Esophagus squamous epithelium (tissue), 5 donors: ENCODE results near the gene CD58. TPM values are rescaled to one million over a fixed set of nuclear protein-coding genes. Genes with fewer than 3 reads are reported as not detected.

Experiments
- DNase-seq: peaks from one replicate; lab custom pipeline; 2025; lab: John Stamatoyannopoulos, UW
- H3K27ac ChIP-seq, 4 donors: fragments of 200-600 bp; sonication (generic); one replicate each; pipeline ENCODE4 v1.5.1; 2016 to 2019; ENCODE audit warnings: mild to moderate bottlenecking in 1 of 4
- H3K27me3 ChIP-seq, 4 donors: fragments of 200-600 bp; sonication (generic); 1 replicate in 3 of 4; 2 replicates in 1 of 4; pipeline versions ENCODE4 v1.5.1 to v1.6.0; 2017 to 2021; ENCODE audit warnings: antibody characterized with exemption in 1 of 4
- H3K36me3 ChIP-seq, 3 donors: fragments of 200-600 bp; sonication (generic); one replicate each; pipeline ENCODE4 v1.5.1; 2016 to 2019
- H3K4me1 ChIP-seq, 3 donors: fragments of 200-600 bp; sonication (generic); one replicate each; pipeline ENCODE4 v1.5.1; 2017 to 2019
- H3K4me3 ChIP-seq, 4 donors: fragments of 200-600 bp; sonication (generic); 1 replicate in 3 of 4; 2 replicates in 1 of 4; pipeline ENCODE4 v1.5.1; 2016 to 2019; ENCODE audit warnings: mild to moderate bottlenecking in 2 of 4, moderate library complexity in 1 of 4
- H3K9me3 ChIP-seq, 3 donors: fragments of 200-600 bp; sonication (generic); one replicate each; pipeline ENCODE4 v1.5.1; 2016 to 2019
- POLR2A ChIP-seq, 4 donors: fragments of 450-650 bp; IDR thresholded peaks; one replicate each; pipeline ENCODE4 v1.6.1; 2017; ENCODE audit warnings: antibody characterized with exemption in 4 of 4, mild to moderate bottlenecking in 4 of 4, moderate library complexity in 3 of 4
- WGBS, 2 donors: methylation state at CpG; one replicate each; pipeline ENCODE4 v1.1.5; 2018; 5-methylcytosine and 5-hydroxymethylcytosine counted together
- intact Hi-C: fragments of 100-400 bp; cut with DNase I; formaldehyde crosslinking; loops from one replicate; pipeline ENCODE4 v1.15.0; 2022
- total RNA-seq, 4 donors: library from RNA; depleted of rRNA; stranded (reverse); fragments of >200 nt; gene quantifications; one replicate each; pipeline ENCODE4 v1.1.0, GENCODE V29; 2016
- TF ChIP-seq, protein P1 (sequence below), 6 experiments: fragments of 450-650 bp in 4 of 6; fragments of 200-600 bp in 2 of 6; sonication (generic) in 2 of 6; IDR thresholded peaks; one replicate each; pipeline ENCODE4 v1.5.1; 2016 to 2019; ENCODE audit warnings: antibody characterized with exemption in 6 of 6, mild to moderate bottlenecking in 4 of 6, moderate library complexity in 4 of 6
- donor health status: DM: yes; HTN: yes; CAD: no.

The CD58 gene
- total RNA-seq, 4 donors from 2014 or later = 19.4 to 54.4 (median 32.5) TPM

DNA sequence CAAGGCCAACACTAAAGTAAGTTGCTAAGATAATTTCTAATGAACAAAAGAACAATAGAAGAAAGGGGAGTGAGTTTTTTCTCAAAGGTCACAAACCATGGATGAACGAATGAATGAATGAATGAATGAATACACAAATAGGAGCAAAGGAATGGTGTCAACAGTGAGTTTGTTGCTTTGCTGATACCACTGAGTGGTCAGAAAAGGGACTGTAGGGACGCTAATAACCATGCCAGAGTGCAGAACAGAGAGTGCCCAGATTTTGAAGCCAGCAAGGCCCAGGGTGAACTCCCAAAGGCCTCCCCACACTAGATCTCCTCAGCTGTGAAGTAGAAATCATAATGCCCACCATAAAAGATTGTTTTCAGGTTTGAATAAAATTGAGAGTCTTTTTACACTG lies 15.9 kb downstream of the CD58 start:
- WGBS, 2 donors = 74 to 78% methylated on average over 2 of the region's 2 CpGs

DNA sequence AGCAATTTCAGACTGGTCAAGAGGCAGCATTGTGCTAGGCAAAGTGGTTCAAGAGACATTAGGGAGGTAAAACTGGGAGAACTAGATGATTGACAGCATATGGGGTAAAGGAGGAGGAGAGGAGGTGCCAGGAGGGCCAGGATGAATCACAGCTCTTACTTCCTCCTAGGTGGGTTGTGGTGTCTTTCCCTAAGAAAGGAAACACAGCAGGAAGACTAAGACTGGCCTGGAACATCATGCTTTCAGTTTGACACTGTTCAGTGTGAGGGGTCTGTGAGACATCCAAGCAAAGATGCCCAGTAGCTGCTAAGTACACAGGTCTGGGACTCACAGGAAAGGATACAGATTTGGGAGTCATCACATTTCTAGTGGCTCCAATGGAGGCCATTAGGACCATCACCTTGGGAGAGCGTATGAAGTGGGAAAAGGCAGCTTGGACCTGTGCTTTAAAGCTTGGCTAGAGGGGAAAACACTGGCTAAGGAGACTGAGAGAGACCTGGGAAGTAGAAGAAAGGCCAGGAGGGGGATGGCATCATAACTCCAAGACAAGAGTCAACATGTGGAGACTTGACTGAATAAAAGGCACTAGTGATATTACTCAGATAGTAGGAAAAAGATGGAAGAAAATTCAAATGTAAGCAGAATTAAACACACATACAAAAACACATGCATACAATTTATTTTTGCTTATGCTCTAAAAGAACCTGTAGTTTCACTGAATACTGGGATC lies 17.3 kb downstream of the CD58 start:
- intact Hi-C loops = no loop called here
- Histone ChIP-seq H3K27me3 (no peaks in the 10 kb centered on the region), H3K4me3 (no peak overlapping the region), H3K27ac (peak overlapping the region; percentile 64 to 77 (median 67)), H3K36me3 (no peaks in the 10 kb centered on the region), H3K9me3 (no peaks in the 10 kb centered on the region), H3K4me1 (peaks cover 0 to 63% (median 28%) of the 10 kb centered on the region in 3 donors)
- WGBS, 2 donors = 67 to 88% methylated on average over 1 of the region's 1 CpG
- TF ChIP-seq, protein P1, sequence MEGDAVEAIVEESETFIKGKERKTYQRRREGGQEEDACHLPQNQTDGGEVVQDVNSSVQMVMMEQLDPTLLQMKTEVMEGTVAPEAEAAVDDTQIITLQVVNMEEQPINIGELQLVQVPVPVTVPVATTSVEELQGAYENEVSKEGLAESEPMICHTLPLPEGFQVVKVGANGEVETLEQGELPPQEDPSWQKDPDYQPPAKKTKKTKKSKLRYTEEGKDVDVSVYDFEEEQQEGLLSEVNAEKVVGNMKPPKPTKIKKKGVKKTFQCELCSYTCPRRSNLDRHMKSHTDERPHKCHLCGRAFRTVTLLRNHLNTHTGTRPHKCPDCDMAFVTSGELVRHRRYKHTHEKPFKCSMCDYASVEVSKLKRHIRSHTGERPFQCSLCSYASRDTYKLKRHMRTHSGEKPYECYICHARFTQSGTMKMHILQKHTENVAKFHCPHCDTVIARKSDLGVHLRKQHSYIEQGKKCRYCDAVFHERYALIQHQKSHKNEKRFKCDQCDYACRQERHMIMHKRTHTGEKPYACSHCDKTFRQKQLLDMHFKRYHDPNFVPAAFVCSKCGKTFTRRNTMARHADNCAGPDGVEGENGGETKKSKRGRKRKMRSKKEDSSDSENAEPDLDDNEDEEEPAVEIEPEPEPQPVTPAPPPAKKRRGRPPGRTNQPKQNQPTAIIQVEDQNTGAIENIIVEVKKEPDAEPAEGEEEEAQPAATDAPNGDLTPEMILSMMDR (IDR thresholded peaks at IDR 0.05) = no peak
- no peak for TF ChIP-seq POLR2A (IDR thresholded peaks at IDR 0.05)
- no peak for DNase-seq

More for the DNA sequence above, 15.9 kb downstream of the CD58 start:
- no peak for DNase-seq
- no peak for TF ChIP-seq POLR2A (IDR thresholded peaks at IDR 0.05)
- TF ChIP-seq, protein P1 (IDR thresholded peaks at IDR 0.05) = no peak
- Histone ChIP-seq H3K27me3 (no peaks in the 10 kb centered on the region), H3K27ac (peak overlapping the region in 1 of 4 donors; percentile 75), H3K4me3 (no peak overlapping the region), H3K4me1 (peaks cover 0 to 75% (median 28%) of the 10 kb centered on the region in 3 donors), H3K36me3 (no peaks in the 10 kb centered on the region), H3K9me3 (no peaks in the 10 kb centered on the region)
- intact Hi-C loops = no loop called here

DNA sequence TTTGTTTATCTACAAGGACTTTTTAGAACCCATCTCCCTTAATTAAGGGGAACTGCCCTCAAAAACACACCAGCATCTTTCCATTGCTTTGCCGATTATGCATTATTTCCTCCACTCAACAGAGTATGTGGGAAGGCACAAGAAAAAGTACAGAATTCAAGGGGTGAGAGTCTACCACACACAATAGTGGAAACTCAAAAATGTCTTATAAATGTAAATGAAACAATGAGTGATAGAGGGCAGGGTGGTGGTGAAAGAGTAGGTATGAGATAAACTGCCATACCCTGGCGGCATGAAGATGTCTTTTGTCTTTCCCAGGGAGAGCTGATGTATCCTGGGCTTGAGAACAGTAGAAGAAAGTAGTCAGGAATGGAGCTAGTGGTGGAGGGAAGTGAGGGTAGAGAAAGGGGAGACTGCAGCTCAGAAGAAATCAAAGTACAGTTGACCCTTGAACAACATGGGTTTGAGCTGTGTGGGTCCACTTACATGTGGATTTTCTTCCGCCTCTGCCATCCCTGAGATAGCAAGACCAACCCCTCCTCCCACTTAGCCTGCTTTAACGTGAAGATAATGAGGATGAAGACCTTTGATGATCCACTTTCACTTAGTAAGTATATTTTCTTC lies 24.4 kb downstream of the CD58 start:
- H3K4me3 ChIP-seq = no peak overlapping the region
- peaks cover 0 to 26% (median 8%) of the 10 kb centered on the region in 3 donors for H3K36me3 ChIP-seq
- peaks cover 8 to 34% (median 9%) of the 10 kb centered on the region in 3 donors for H3K4me1 ChIP-seq
- 81 to 86% methylated on average over 4 of the region's 4 CpGs for WGBS, 2 donors
- no peak for TF ChIP-seq POLR2A (IDR thresholded peaks at IDR 0.05)
- TF ChIP-seq, protein P1 (IDR thresholded peaks at IDR 0.05) = no peak
- intact Hi-C loops = no loop called here
- no peak overlapping the region for H3K27ac ChIP-seq
- no peak for DNase-seq
- H3K9me3 ChIP-seq = no peaks in the 10 kb centered on the region
- H3K27me3 ChIP-seq = no peaks in the 10 kb centered on the region

DNA sequence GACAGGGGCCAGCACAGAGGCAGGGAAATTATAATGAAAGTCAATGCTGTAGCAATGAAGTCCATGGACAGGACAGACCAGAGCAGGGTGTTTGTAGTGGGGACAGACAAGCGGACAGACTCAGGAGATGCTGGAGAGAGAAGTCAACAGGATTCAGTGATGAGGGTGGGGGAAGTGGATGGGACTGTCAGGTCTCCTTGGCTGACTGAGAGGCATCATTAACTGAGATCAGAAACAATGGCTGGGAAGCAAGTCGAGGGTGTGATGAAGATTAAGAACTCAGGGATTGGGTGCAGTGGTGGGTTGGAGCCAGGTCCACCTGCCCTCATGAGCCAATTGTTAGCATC lies 25.5 kb downstream of the CD58 start:
- intact Hi-C loops = no loop called here
- H3K4me3 ChIP-seq = no peak overlapping the region
- no peaks in the 10 kb centered on the region for H3K9me3 ChIP-seq
- no peaks in the 10 kb centered on the region for H3K27me3 ChIP-seq
- 78 to 87% methylated on average over 2 of the region's 2 CpGs for WGBS, 2 donors
- H3K36me3 ChIP-seq = peaks cover 0 to 38% (median 8%) of the 10 kb centered on the region in 3 donors
- TF ChIP-seq, protein P1 (IDR thresholded peaks at IDR 0.05) = no peak
- no peak for TF ChIP-seq POLR2A (IDR thresholded peaks at IDR 0.05)
- peaks cover 8 to 39% (median 9%) of the 10 kb centered on the region in 3 donors for H3K4me1 ChIP-seq
- no peak overlapping the region for H3K27ac ChIP-seq
- no peak for DNase-seq
